Hematopoietic multipotent progenitor cell treated with erythropoietin and hydrocortisone succinate and interleukin-3 and kit ligand, for 6 days (in vitro differentiated cells): ENCODE results near the gene JAML.
A peak's percentile ranks its signal among the peaks of the same experiment; 100 is the strongest.

Source experiments
- DNase-seq: peaks from one replicate; pipeline ENCODE4 v3.0.0-alpha.2; 2015

Gene JAML

GRCh38 chr11:118215262-118215661, 9.5 kb downstream of the JAML start:
- no peak for DNase-seq

GRCh38 chr11:118214210-118214914, 10.4 kb downstream of the JAML start:
- DNase-seq: peak; percentile 49

- no peak for DNase-seq
Observed at GRCh38 chr11:118213781-118214180, 11.0 kb downstream of the JAML start.

GRCh38 chr11:118213201-118213600, 11.6 kb downstream of the JAML start:
- DNase-seq: no peak

- DNase-seq: peak; percentile 35
Observed at GRCh38 chr11:118212781-118213191, 12.0 kb downstream of the JAML start.

- DNase-seq: no peak
Observed at GRCh38 chr11:118212131-118212725, 12.6 kb downstream of the JAML start.

- DNase-seq: no peak
Observed at GRCh38 chr11:118211006-118211405, 13.8 kb downstream of the JAML start.

GRCh38 chr11:118210323-118210722, 14.5 kb downstream of the JAML start:
- DNase-seq: no peak

GRCh38 chr11:118209033-118209432, 15.8 kb downstream of the JAML start:
- no peak for DNase-seq

- DNase-seq: no peak
Observed at GRCh38 chr11:118207079-118207478, 17.7 kb downstream of the JAML start.

GRCh38 chr11:118206391-118207031, 18.3 kb downstream of the JAML start:
- peak; percentile 65 for DNase-seq

- no peak for DNase-seq
Observed at GRCh38 chr11:118205606-118206378, 19.0 kb downstream of the JAML start.

GRCh38 chr11:118202599-118203422, 22.0 kb downstream of the JAML start:
- DNase-seq: peak; percentile 58

- peak; percentile 39 for DNase-seq
Observed at GRCh38 chr11:118201966-118202365, 22.8 kb downstream of the JAML start.

- no peak for DNase-seq
Observed at GRCh38 chr11:118200901-118201680, 23.7 kb downstream of the JAML start.

GRCh38 chr11:118200497-118200896, 24.3 kb downstream of the JAML start:
- DNase-seq: no peak

GRCh38 chr11:118199135-118199534, 25.7 kb downstream of the JAML start:
- no peak for DNase-seq

- DNase-seq: peak; percentile 86
Observed at GRCh38 chr11:118198370-118198769, 26.4 kb downstream of the JAML start.

- no peak for DNase-seq
Observed at GRCh38 chr11:118194835-118195627, 29.8 kb downstream of the JAML start.

- DNase-seq: no peak
Observed at GRCh38 chr11:118193910-118194566, 30.8 kb downstream of the JAML start.
